ENCODE results near the gene UBAP1L.
"Not testable (repeated sequence)": the region's sequence is repeated elsewhere in the genome, so short reads cannot be mapped to it uniquely, and the experiment has no call there.

Gene UBAP1L

GRCh38 chr15:65082303-65082953, 32.6 kb downstream of the UBAP1L start:
- DNase-seq: peak; percentile 51

GRCh38 chr15:65081758-65082157, 33.2 kb downstream of the UBAP1L start:
- DNase-seq: peak; percentile 50

GRCh38 chr15:65081270-65081669, 33.7 kb downstream of the UBAP1L start:
- no peak for DNase-seq

DNA sequence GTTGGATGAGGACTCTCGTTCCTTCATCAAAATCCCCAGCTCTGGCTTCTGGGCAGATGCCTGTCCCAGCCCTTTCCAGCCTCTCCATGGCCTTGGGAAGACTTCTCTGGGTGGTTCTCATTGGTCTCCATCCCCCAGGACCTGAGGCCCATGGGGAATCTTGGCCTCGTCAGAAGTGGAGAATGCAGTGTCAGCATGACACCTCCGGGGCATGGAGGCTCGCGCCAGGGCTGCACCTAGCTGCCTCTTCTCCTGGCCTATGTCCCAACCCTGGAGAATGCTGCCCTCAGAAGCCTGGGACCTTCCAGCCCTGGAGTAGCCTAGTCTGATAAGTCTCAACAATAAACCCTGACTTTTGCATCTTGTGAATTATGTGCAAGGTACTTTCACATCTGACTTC, 35.4 kb downstream of the UBAP1L start:
- DNase-seq: no peak

GRCh38 chr15:65077981-65078352, 37.0 kb downstream of the UBAP1L start:
- peak; percentile 37 for DNase-seq

DNA sequence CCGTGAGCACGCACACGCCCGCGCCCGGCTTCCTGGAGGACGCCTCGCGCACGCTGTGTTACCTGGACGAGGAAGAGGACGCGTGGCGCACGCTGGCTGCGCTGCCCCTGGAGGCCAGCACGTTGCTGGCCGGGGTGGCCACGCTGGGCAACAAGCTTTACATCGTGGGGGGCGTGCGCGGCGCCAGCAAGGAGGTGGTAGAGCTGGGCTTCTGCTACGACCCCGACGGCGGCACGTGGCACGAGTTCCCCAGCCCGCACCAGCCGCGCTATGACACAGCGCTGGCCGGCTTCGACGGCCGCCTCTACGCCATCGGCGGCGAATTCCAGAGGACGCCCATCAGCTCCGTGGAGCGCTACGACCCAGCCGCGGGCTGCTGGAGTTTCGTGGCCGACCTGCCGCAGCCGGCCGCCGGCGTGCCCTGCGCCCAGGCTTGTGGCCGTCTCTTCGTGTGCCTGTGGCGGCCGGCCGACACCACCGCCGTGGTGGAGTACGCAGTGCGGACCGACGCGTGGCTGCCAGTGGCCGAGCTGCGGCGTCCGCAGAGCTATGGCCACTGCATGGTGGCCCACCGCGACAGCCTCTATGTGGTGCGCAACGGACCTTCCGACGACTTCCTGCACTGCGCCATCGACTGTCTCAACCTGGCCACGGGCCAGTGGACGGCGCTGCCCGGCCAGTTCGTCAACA, 37.6 kb downstream of the UBAP1L start:
- no peak for DNase-seq

GRCh38 chr15:65076486-65077290, 38.3 kb downstream of the UBAP1L start, which contains the start of gene KBTBD13:
Gene KBTBD13, plus strand, starts transcription at chr15:65076746. Its CDS starts 70 bp downstream, at chr15:65076816.
- no peak for DNase-seq

GRCh38 chr15:65075607-65076395, 39.2 kb downstream of the UBAP1L start:
- not testable (repeated sequence) for DNase-seq

DNA sequence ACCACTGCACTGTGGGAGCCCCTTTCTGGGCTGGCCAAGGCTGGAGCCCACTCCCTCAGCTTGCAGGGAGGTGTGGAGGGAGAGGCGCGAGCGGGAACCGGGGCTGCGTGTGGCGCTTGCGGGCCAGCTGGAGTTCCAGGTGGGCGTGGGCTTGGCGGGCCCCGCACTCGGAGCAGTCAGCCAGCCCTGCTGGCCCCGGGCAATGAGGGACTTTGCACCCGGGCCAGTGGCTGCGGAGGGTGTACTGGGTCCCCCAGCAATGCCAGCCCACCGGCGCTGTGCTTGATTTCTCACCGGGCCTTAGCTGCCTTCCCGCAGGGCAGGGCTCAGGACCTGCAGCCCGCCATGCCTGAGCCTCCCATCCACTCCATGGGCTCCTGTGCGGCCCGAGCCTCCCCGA, 40.1 kb downstream of the UBAP1L start:
- DNase-seq: not testable (repeated sequence)

DNA sequence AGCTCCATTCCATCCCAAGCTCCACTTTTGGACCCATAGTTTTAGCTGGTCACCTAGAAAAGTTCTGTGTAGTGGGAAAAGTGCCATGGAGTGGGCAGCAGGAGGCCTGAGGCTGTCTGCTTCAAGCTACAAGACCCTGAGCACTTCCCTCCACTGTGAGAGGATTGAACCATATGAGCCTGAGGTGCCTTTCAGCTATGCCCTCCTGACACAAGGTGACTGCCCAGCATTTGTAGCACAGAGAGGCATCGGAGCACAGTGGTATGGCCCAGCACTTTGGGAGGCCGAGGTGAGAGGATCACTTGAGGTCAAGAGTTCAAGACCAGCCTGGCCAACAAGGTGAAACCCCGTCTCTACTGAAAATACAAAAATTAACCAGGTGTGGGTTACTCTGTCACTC, 42.4 kb downstream of the UBAP1L start:
- no peak for DNase-seq

DNA sequence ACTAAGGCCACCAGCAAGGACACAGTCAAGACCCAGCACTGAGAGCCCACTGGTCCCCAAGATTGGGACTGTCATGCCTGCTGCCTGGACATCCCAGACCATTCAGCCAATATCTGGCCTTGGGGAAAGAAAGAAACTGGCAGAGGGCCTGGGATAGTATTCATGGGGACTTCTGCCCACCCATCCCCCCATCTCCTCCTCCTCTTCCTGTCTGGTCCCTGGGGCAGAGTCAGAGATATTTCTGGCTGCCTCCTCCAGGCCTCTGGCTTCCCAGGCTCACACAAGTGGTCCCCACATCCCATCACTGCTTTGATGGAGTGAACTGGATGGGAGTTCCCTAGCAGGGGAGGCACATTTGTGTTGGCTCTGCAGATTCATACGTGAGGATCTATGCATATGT, 43.0 kb downstream of the UBAP1L start:
- no peak for DNase-seq

DNA sequence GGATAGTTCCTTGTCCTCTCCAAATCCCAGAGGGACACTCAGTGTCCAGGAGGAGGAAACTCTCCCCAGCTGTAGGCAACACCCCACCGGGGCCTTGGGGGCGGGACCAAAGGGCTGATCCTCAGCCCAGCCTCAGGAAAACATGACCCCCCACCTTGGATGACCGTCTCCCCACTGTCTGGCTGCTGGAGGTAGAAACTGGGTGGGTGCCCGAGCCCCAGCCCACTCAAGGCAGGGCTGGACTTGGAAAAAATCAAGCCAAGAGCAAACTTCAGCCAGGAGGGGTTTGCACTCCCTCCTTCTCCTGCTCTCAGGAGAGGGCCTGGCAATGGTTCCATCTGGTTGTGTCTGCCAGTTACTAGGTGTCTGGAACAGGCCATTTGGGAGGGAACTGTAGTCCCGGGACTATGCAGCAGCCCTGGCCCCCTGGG, 43.6 kb downstream of the UBAP1L start:
- DNase-seq: no peak

DNA sequence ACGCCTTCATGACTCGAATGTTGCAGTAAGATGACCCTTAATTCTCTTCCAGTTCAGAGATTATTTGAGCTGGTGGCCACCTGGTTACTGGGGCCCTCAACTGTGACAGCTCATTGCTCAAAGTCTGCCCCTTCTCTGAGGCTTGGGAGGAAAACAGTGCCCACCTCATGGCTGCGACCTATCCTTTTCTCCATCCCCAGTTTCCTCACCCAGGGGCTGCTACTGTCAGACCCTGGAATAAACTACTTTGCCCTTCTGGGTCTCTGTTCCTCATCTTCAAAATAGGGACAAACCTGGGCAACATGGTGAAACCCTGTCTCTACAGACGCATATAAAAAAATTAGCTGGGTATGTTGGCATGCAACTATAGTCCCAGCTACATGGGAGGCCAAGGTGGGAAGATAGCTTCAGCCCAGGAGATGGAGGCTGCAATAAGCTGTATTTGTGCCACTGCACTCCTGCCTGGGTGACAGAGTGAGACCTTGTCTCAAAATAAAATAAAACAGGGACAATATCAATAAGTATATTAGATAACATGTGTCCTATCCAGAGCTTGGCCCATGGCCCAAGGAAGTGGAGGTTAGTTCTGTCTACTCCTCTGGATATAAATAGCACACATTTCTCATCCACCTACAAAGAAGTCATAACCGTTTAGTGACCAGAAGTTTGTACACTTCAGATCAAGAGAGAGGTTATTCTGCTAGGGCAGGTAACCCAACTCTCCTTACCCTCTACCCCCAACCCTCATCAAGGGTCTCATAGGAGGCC, 45.0 kb downstream of the UBAP1L start:
- DNase-seq: no peak

DNA sequence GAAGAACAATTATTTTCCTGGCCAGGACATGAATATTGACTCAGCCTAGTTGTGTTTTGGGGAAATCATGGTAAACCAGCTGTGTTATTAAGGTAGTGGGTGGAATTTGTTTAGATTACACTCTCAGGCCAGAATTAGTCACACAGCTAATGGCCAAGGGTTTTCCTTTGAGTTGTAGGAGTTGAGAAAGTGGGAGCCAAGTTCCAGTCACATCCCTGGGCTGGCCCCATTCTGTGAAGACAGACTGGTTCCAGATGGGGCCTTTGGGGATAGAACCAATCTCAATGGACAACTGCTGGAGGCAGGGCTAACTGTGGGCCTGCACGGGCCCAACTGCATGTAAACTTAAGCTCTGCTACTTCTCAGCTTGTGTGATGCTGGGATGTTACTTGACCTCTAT, 45.8 kb downstream of the UBAP1L start:
- peak; percentile 11 for DNase-seq

DNA sequence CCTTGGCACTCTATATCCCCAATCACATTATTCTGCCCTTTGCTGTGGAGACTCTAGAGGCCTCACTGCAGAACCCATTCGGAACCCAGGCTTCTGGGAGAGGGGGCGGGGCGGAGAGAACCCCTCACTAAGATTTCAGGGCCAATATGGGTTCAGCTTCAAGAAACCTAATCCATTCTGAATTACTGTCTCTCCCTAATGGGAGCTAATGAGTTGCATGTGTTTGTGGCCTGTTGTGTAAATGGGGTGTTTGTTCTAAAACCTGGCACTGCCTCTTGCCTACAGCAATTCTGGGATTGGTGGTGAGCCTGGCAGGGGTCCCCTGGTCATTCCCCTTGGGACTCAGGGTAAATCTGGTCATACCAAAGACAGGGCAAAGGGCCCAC, 46.6 kb downstream of the UBAP1L start:
- DNase-seq: no peak

DNA sequence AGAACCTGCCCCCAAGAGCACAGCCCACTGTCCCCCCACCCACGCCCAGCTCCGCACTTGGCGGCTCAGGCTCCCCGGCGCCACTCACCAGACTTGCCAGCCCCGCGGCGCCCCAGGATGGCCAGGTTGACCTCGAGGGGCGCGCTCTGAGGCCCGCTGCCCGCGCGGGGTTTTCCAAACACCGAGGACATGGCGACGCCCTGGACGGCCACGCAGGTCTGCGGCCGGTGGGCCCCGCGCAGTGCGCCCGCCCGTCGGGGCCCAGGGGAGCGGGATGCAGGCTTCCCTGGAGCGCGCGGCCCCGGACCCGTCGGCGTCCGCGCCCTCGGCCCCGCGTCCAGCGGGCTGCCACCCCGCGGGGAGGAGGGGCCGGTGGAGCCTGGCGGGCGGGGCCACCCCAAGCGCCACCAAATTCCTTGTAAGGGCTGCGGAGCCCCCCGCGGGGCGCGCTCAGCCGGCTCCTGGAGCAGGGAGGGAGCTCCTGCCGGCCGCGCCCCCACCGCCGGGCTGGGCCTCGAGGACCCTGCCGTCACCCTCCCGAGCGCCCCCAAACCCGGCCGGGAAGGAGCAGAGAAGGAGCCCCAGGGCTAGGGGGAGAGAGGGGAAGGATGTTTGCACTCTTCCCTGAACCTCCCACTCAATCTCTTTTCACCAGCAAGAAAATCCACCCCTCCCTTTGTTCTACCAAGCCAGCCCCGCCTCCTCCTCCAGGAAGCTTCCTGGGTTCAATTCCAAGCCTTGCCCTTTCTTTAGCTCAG, 47.2 kb downstream of the UBAP1L start, which contains the start of gene RASL12:
Gene RASL12, minus strand, starts transcription at position 347 of the 758 bp plus-strand sequence. Its CDS starts 156 bp downstream, at position 191.
- DNase-seq: no peak

DNA sequence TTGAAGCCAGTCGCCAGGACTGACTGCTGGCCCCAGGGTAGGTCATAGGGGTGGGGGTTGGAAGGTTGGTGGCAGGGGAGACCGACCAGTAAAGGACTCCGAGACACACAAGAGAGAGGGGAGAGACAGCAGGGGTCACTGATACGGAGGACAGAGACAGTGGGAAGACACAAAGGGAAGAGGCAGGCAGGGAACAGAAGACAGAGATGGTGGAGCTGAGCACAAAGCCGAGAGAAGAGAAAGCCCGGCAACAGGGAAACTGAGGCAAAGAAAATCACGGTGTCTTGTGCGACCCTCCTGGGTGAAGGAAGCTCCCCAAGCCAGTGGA, 47.7 kb downstream of the UBAP1L start:
- DNase-seq: no peak

DNA sequence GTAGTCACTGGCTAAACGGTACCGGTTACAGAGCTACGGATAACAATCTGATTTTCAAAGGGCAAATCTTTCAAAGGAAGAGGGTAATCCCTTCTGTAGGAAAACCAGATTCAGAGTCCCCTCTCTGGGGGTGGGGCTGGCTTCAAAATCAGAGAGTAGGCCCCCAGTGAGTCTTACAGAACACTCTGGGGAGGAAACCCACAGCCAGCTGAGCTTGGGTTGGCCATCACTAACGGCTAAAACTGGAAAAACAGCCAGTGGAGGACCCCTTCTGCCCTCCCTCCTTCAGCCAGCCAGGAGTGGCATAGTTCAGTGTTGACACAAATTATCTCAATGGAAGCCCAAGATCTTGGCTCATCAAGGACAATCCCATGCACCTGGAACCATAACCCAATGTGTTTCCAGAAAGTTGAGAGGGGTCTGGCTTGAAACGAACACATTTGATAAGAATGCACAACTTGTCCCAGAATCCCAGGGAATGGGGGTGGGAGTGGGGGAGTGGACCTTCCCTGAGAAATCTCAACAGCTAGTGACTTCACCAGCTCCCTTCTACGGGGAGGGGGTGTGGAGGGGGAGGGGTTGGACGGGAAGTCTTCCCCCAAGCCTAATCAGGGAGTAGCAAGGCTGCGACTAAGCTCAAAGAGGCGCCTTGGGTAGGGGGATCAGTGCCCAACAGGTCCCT, 48.2 kb downstream of the UBAP1L start:
- DNase-seq: no peak

DNA sequence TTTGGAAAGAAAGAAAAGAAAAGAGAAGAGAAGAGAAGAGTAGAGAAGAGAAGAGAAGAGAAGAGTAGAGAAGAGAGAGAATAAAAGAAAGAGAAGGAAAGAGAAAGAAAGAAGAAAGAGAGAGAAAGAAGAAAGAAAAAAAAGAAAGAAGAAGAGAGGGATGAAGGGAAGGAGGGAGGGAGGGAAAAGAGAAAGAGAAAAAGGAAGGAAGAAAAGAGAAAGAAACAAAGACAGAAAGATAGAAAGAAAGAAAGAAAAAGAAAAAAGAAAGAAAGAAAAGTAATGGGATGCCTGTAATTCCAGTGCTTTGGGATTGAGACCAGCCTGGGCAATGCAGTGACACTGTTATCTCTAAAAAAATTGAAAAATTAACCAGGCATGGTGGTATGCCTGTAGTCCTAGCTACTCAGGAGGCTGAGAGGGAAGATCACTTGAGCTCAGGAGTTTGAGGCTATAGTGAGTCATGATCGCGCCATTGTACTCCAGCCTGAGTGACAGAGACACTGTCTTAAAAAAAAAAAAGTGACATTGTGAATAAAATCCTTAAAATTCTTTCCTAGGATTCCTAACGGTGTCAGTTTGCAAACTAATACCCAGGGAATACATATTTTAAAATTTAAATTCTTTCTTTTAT, 48.9 kb downstream of the UBAP1L start:
- DNase-seq: no peak

- DNase-seq: no peak
Observed at GRCh38 chr15:65062726-65063125, 52.3 kb downstream of the UBAP1L start.
